ENCODE results near the gene ANO6.

DNA sequence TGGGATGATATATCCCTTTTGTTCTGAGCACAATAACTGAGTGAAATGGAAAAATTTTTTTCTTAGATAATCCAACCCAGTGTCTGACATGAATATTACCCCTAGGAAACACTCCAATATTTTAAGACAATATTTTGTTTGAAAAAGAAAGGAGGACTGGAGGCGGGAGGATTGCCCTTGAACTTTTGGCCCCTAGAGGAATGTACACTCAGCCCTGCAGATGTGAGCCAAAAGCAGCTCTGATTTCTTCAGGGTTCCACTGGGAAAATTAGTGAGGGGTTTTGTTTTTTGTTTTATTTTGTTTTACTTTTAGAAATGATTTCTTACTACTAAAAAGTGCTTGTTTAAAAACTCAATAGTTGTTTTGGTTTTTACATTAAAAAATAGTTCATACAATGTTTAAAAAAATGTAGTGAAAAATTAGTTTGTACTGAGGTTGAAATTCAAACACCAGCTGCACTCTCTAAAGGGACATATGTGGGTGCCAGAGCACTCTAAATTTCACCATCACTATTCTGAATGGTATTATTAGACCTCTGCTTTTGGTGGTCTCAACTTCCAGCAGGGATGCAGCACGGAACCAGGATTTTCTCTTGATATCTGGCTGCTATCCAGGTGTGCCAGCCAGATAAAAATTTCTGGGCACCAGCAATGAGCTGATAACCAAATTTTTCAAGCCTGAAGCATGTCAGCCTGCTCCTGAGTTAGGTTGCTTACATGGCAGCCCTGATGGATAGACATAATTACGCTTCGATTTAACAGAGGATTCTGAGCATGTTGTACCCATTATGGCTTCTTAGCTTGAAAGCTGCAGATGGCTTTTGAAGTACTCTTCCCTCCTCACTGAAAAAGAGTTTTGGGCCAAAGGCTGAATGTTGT, 141.9 kb downstream of the ANO6 start:
- no peak for TF ChIP-seq POLR2A (IDR thresholded peaks at IDR 0.05)
- TF ChIP-seq, protein P1, sequence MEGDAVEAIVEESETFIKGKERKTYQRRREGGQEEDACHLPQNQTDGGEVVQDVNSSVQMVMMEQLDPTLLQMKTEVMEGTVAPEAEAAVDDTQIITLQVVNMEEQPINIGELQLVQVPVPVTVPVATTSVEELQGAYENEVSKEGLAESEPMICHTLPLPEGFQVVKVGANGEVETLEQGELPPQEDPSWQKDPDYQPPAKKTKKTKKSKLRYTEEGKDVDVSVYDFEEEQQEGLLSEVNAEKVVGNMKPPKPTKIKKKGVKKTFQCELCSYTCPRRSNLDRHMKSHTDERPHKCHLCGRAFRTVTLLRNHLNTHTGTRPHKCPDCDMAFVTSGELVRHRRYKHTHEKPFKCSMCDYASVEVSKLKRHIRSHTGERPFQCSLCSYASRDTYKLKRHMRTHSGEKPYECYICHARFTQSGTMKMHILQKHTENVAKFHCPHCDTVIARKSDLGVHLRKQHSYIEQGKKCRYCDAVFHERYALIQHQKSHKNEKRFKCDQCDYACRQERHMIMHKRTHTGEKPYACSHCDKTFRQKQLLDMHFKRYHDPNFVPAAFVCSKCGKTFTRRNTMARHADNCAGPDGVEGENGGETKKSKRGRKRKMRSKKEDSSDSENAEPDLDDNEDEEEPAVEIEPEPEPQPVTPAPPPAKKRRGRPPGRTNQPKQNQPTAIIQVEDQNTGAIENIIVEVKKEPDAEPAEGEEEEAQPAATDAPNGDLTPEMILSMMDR (IDR thresholded peaks at IDR 0.05 in 8 of 11, conservative IDR thresholded peaks at IDR 0.05 in 3 of 11): no peak
